T47D (cell line): Measurements from ENCODE around the gene ANKS6.

Source experiments
- DNase-seq, 2 experiments: peaks; one replicate each; pipeline versions ENCODE4 v3.0.0 to v3.0.0-alpha.2; 2011 to 2012; ENCODE audit warnings: low read depth in 1 of 2, low spot score in 1 of 2
- JUND ChIP-seq: IDR thresholded peaks from 2 replicates; pipeline ENCODE4 v1.6.1; 2012; ENCODE audit warnings: low read depth
- in situ Hi-C: cut with HindIII; loops from 2 replicates; pipeline ENCODE4 v1.10.0; 2016; ENCODE audit warnings: low sequenced_read_pairs, low pct_unique_long_range_greater_than_20kb

Gene ANKS6

DNA sequence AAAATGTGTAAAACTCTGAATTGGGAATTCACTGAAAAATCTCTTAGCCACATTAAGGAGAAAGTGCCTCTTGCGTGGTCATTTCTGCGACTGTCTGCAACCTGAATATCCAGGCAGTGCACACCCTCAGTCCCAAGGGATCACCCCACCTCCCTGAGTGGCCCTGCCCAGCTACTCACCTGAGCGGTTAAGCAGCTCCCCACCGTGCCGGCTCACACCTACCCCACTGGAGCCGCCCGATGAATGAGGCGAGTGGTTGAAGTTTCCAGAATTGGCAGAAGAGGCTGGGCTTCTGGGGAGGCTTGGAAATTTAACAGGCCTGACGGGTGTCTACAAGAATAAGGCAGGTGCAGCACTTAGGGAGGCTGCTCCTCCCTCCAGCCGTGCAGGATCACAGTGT is 25.6 kb downstream of the ANKS6 start:
- no peak for TF ChIP-seq JUND
- in situ Hi-C loops, result no loop called here
- no peak for DNase-seq

DNA sequence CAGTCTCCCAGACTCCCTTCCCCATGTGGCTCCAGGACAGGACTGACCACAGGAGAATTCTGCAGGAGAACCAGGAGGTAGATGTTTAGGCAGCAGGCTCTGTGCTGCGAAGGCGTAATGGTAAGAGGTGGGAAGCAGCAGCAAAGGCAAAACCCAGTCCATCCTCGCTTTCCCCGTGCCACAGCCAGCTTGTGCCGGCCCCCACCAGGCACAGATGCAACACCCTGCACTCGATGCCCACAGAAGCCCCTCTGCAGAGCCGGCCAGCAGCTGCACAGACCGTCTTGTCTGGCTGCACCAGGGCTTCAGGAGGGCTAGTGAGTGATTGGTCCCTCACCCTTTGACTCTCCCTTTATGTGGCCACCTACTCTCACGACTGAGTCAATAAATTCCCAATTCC is 28.0 kb downstream of the ANKS6 start:
- no peak for TF ChIP-seq JUND
- DNase-seq, result no peak
- in situ Hi-C loops, result no loop called here

DNA sequence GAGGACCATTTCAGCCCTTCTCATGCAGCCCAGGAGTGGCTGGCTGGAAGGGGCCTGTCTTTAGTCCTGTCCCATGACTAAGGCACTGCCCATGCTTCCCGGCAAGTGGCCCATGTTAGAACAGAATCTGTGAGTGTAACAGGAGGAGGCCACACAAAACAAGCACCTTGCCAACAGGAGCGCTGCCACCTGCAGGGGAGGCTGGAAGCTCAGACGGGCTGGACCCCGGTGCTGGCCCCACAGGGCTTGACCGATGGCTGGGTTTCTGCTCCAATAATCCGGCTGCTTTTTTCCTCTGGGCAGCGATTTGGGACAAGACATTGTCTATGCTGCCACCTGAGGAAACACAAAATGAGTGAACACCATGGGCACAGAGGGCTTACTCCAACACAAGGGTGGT is 28.4 kb downstream of the ANKS6 start:
- no peak for DNase-seq
- TF ChIP-seq JUND, result no peak
- in situ Hi-C loops, result no loop called here

DNA sequence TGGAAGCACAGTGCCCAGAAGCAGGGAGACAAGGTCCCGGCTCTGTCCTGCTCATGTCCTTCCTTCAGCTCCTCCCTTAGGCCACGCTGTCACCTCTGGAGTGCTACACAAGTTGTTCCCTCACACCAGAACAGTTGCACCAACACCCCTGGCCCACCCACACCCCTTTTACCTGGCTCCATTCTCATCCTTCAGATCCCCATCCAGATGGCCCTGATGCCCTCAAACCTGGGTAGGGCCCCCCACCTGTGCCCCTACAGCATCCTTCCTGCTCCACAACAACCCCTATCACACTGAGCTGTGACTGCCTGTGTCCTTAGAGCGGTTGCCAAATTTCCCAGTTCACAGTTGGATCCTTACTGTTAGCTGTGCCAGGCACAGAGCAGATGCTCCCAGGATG is 29.2 kb downstream of the ANKS6 start:
- in situ Hi-C loops, result no loop called here
- TF ChIP-seq JUND, result no peak
- no peak for DNase-seq

DNA sequence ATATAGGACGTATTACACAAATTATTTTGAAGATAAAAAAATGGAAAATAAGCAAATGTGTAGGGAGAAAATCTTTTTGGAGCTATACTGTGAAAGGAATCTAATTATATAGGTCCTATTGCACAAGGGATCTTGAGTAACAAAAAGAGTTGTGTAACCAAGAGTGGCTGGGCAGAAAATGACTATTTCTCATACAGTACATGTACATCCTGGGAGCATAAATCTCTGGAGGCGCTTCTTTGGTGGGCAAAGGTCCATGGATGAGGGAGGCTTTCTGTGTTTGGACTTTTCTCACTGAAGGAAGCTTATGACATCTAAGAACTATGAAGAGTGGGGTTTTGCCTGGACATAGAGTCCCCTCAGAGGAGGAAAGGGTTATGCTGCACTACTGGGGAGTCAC is 29.8 kb downstream of the ANKS6 start:
- TF ChIP-seq JUND, result no peak
- in situ Hi-C loops, result no loop called here
- no peak for DNase-seq

DNA sequence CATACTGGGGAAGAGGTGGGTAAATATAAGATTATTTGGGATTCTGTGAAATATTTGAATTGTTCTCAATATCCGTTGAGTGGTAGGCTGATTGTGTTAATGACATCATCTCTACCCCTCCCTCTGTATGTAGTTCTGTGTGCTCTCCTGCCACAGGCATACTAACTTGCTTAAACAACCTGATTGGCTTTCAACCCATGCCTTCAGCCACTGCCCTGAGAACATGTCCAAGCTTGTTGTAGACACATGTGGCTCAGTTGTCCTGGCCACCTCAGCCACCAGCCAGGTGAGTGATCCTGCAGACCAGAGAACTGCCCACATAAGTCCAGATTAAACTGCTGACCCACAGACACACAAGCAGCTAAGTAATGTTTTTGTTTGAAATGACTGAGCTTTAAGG is 31.1 kb downstream of the ANKS6 start:
- TF ChIP-seq JUND, result no peak
- in situ Hi-C loops, result no loop called here
- no peak for DNase-seq

DNA sequence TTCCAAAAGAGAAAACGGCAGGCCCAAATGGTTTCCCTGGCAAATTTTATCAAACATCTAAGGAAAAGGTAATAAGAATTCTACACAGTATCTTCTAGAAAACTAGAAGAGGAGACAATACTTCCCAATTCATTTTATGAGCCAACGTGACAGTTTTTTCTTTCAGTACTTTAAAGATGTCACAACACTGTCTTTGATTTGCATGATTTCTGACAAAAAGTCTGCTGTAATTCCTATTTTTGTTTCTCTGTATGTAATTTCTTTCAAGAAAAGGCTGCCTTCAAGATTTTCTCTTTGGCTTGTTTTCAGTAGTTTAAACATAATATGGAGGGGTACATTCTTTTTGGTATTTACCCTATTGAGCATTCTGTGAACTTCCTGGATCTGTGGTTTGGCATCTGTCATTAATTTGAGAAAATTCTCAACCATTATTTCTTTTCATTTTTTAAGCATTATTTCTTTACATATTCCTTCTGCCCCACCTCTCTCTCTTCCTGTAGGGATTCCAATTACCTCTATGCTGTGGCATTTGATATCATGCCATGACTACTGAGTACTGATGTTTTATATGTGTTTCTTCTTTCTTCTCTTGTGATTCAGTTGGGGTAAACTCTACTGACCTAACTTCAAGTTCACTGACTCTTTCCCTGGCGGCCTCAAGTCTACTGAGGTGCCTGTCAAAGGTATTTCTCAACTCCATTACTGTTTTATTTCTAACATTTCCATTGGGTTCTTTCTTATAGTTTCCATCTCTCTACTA is 32.2 kb downstream of the ANKS6 start:
- DNase-seq, result no peak

DNA sequence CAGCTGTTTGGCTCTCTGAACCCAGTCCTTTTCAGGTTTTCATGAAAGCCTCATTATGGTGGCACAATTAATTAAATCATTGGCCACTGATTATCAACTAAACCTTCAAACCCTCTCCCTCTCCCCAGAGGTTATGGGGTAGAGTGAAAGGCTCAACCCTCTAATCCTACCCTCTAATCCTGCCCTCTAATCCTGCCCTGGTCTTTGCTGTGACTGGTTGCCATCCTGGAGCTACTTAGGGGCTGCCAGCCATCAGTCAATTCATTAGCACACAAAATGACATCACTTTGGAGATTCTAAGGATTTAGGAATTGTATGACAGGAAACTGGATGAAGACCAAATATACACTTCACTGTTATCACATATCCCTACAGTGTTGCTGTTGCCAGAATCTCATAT is 36.1 kb downstream of the ANKS6 start:
- in situ Hi-C loops, result no loop called here
- TF ChIP-seq JUND, result no peak
- DNase-seq, result no peak

More for the DNA sequence above, 32.2 kb downstream of the ANKS6 start:
- in situ Hi-C loops, result no loop called here
- no peak for TF ChIP-seq JUND

DNA sequence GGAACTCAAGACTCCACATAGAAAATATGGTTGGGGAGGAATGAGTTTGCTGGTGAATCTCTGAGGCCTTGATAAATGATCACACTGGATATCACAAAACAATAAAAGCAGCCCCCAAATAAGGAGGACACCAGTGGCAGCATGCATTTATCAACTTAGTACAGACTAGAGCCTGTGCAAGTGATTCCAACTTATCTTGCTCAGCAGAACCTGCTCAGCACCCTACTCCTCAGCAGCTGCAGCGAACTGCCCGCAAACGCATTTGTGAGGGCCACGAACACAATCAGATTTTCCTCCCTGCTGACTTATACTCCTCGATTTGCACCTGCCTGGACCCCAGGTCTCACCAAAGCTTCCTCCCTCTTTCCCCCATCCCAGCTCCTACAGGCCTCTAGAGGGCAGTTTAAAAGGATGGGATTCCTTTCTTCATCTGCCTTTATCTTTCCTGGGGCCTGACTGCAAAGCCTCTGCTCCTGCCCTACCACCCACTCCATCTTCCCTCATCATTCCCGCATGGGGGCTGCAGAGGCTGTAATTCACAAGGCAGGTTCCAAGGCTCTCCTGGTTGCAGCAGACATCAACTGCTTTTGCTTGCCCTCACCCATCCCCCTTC is 41.2 kb downstream of the ANKS6 start:
- no peak for TF ChIP-seq JUND
- no peak for DNase-seq
- in situ Hi-C loops, result no loop called here

DNA sequence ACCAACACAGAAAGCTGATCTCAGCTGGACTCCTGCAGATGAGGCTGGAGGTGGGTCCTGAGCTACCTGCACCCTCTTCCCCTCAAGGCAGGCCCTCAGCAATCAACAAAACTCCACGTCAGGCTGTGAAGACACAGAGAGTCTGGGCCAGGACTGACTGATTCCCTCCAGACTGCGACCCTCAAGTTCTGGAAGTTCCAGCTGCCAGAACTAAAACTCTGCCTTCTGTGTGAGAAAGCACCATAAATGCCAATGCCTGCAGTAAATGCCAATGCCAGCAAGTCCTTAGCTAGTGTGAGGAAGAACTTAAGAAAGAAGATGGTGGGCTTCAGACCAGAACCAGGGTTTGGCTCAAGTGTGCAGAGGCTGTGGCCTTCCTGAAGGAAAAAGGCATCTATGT is 45.1 kb downstream of the ANKS6 start:
- no peak for DNase-seq
- no peak for TF ChIP-seq JUND
- in situ Hi-C loops, result no loop called here

DNA sequence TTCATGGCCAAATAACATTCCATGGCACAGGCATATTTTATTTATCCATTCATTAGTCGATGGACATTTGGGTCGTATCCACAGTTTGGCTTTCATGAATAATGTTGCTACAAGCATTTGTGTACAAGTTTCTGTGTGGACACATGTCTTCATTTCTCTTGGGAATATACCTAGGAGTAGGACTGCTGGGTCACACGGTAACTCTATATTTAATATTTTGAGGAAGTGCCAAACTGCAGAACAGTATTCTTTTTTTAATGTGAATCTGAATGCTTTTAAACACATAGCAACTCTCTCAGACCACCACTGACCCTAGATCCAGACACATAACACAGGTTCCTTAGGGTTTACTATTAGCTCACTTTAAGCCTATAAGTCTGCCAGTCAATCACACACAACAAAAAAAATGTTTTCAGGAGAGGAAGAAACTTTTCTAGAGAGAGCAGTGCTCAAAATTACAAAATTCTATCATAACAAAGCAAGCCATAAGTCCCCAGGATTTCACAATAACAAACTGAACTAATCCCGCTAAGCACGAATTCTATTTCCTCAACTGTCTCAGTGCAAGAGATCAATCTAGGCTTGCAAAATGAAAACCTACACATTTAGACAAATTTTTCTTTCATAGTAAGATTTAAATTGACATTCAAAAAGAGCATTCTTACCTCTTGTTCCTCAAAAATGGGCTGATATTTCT is 45.8 kb downstream of the ANKS6 start:
- DNase-seq, result no peak
- in situ Hi-C loops, result no loop called here
- TF ChIP-seq JUND, result no peak

DNA sequence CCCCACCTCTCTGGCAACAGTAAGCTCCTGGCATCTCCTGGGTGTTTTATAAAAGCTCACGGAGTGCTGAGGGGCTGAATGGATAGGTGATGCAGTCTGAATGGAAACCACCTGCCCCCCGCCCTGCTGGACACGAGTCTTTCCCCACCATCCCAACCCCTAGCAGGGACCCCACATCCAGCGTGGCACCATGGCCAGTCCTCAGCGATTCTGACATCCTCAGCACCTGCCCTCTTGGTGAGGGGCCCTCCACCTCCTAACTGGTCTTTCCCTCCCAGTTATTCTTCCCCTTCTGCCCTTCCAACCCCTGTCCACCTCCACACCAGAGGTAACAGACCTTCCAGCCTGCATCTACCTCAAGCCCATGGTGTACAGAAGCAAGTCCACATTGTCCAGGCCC is 48.9 kb downstream of the ANKS6 start:
- DNase-seq, result no peak
- in situ Hi-C loops, result no loop called here

DNA sequence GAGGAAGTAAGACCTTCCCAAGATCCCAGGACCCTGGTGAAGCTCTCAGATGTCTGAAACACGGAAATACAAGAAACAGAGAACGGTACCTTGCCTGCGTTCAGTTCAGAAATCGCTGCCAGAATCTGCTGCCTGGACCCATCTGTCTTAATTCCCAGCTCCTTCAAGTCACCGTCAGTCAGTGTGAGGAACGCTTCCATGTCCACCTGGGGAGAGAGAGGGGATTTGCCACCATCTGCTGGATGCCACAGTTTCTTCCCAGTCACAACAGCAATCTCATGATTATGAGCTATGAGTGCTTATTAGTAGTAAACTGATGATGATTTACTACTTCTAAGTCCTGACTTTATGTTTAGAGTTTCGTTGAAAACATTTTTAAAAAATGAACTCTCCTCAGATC is 50.9 kb downstream of the ANKS6 start:
- TF ChIP-seq JUND, result no peak
- in situ Hi-C loops, result no loop called here
- no peak for DNase-seq

More for the DNA sequence above, 48.9 kb downstream of the ANKS6 start:
- TF ChIP-seq JUND, result no peak
